Lung (tissue), 12 donors: ENCODE data around the gene ZNF223. TPM values are rescaled to one million over a fixed set of nuclear protein-coding genes. Genes with fewer than 3 reads are reported as not detected.

Experiments used
- ATAC-seq: fragments of 200-7000 bp; cut with Tn5 transposase; one replicate; pipeline ENCODE4 v1.9.1; 2020; ENCODE audit warnings: moderate number of reproducible peaks; ENCODE audit not compliant: insufficient read depth, low FRiP score
- DNase-seq, 3 donors: peaks; one replicate each; pipeline ENCODE4 v3.0.0-alpha.2; 2013 to 2017
- H3K27ac ChIP-seq, 2 donors: one replicate each; pipeline ENCODE4 v1.5.1; 2013; ENCODE audit warnings: mild to moderate bottlenecking in 2 of 2, moderate library complexity in 2 of 2, control low read depth in 1 of 2, inconsistent platforms in 1 of 2, low read depth in 1 of 2, low read length in 1 of 2
- H3K27me3 ChIP-seq, 3 donors: one replicate each; pipeline ENCODE4 v1.5.1; 2013; ENCODE audit warnings: low read length in 2 of 3; ENCODE audit not compliant: control insufficient read depth in 3 of 3, insufficient read depth in 3 of 3
- H3K36me3 ChIP-seq, 4 donors: one replicate each; pipeline ENCODE4 v1.5.1; 2013; ENCODE audit warnings: low read length in 4 of 4, mild to moderate bottlenecking in 1 of 4, moderate library complexity in 1 of 4; ENCODE audit not compliant: control insufficient read depth in 4 of 4, insufficient read depth in 4 of 4
- H3K4me1 ChIP-seq, 5 donors: one replicate each; pipeline ENCODE4 v1.5.1; 2013; ENCODE audit warnings: low read length in 5 of 5, mild to moderate bottlenecking in 2 of 5, moderate library complexity in 1 of 5; ENCODE audit not compliant: control insufficient read depth in 5 of 5, insufficient read depth in 5 of 5
- H3K4me3 ChIP-seq: one replicate; pipeline ENCODE4 v1.5.1; 2013; ENCODE audit warnings: mild to moderate bottlenecking, control low read depth, moderate library complexity
- H3K9ac ChIP-seq, 2 donors: one replicate each; pipeline ENCODE4 v1.5.1; 2013; ENCODE audit warnings: low read length in 2 of 2, control low read depth in 1 of 2; ENCODE audit not compliant: insufficient read depth in 1 of 2
- H3K9me3 ChIP-seq, 4 donors: one replicate each; pipeline ENCODE4 v1.5.1; 2013; ENCODE audit warnings: low read length in 3 of 4, mild to moderate bottlenecking in 1 of 4, moderate library complexity in 1 of 4; ENCODE audit not compliant: control insufficient read depth in 4 of 4, insufficient read depth in 3 of 4
- WGBS, 2 donors: extraction: QIAGEN DNeasy Blood & Tissue Kit; methylation state at CpG; one replicate each; pipeline ENCODE4 v1.1.7; 2013; 5-methylcytosine and 5-hydroxymethylcytosine counted together
- polyA plus RNA-seq, 2 donors: library from polyadenylated mRNA; stranded (reverse); fragments of 200-250 nt; gene quantifications; one replicate each; pipeline ENCODE4 v1.2.1, GENCODE V29; 2013
- total RNA-seq, 2 donors: library from RNA; depleted of rRNA in 1 of 2; stranded (reverse); fragments of >200 nt in 1 of 2; gene quantifications; one replicate each; pipeline ENCODE4 v1.2.1, GENCODE V29; 2014 to 2021
- TF ChIP-seq, protein P1 (sequence below): IDR thresholded peaks from 2 replicates; pipeline ENCODE4 v1.5.1; 2012; ENCODE audit warnings: mild to moderate bottlenecking; ENCODE audit errors: control extremely low read depth, extremely low read depth
- donor health status: control.
- donor health status: control.
- donor health status: Bipolar disorder and iron deficiency.
- donor health status: healthy.
- donor health status: DM: yes; HTN: yes; CAD: no.

The ZNF223 gene
- total and polyA plus RNA-seq, 4 donors = 2.8 to 9.6 (median 4.8) TPM

DNA sequence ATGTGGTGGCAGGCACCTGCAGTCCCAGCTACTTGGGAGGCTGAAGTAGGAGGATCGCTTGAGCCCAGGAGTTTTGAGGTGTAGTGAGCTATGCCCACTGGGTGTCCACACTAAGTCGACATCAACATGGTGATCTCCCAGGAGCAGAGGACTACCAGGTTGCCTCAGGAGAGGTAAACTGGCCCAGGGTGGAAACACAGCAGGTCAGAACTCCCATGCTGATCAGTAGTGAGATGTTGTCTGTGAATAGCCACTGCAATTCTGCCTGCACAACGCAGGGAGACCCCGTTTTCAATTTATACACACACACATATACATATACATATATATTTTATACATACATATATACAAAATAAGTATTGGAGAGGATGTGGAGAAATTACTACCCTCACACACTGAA is 40.3 kb downstream of the ZNF223 start:
- Histone ChIP-seq H3K27me3 (no peaks in the 10 kb centered on the region), H3K9me3 (peaks cover 0 to 6% (median 0%) of the 10 kb centered on the region in 4 donors), H3K9ac (no peak overlapping the region), H3K36me3 (peaks cover 0 to 9% (median 1%) of the 10 kb centered on the region in 4 donors), H3K27ac (no peak overlapping the region), H3K4me3 (no peak overlapping the region), H3K4me1 (peaks cover 0 to 5% (median 0%) of the 10 kb centered on the region in 5 donors)
- TF ChIP-seq, protein P1, sequence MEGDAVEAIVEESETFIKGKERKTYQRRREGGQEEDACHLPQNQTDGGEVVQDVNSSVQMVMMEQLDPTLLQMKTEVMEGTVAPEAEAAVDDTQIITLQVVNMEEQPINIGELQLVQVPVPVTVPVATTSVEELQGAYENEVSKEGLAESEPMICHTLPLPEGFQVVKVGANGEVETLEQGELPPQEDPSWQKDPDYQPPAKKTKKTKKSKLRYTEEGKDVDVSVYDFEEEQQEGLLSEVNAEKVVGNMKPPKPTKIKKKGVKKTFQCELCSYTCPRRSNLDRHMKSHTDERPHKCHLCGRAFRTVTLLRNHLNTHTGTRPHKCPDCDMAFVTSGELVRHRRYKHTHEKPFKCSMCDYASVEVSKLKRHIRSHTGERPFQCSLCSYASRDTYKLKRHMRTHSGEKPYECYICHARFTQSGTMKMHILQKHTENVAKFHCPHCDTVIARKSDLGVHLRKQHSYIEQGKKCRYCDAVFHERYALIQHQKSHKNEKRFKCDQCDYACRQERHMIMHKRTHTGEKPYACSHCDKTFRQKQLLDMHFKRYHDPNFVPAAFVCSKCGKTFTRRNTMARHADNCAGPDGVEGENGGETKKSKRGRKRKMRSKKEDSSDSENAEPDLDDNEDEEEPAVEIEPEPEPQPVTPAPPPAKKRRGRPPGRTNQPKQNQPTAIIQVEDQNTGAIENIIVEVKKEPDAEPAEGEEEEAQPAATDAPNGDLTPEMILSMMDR = no peak
- WGBS, 2 donors = 62 to 68% methylated on average over 4 of the region's 4 CpGs
- DNase-seq (no peak), ATAC-seq (no peak)

DNA sequence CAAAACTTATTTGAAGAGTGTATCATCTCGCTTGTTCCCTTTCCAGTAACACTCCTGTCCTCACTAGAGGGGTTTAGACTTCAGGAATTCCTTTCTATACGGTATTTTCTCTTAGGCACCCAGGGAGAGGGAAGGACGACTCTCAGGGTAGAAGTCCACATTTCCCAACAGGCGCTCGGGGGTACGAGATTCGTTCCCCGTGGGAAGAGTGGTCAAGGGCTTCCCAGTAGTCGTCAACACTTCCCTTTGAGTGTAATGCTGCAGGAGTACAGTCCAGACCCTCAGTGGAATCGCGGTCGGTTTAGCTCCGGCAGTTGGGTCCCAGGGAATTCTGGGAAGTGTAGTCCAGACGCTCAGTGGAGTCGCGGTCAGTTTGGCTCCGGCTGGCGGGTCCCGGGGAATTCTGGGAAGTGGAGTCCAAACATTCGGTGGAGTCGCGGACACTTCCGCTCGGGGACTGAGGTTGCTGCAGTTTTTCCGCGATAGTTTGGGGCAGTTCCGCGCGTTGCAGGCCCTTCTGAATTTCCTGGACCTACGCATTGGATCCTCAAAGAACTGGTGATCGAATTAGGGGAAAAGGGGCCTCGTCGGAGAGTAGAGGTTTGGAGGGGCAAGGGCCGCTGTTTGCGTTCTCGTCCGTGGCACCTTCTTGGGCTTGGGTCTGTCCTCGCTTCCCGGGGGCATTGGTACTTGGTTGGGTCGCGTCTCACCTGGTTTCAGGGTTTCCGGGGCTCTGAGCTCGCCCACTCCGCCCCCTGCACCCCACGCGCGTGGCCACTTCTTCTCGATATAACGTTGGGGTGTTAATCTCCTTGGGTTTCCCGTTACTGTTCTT is 42.3 kb downstream of the ZNF223 start, which contains the start of gene ZNF224:
Gene ZNF224, plus strand, starts transcription at position 431 of the 835 bp plus-strand sequence. CDS start 3,513 bp downstream, outside the sequence.
- Histone ChIP-seq H3K9ac (peak within 1 kb of the TSS; percentile 70 to 94), H3K4me1 (peaks cover 0 to 5% (median 0%) of the 10 kb centered on the region in 5 donors), H3K4me3 (peak within 1 kb of the TSS; percentile 94), H3K27ac (peak within 1 kb of the TSS; percentile 56 to 81), H3K27me3 (no peaks in the 10 kb centered on the region), H3K36me3 (peaks cover 5 to 18% (median 10%) of the 10 kb centered on the region in 4 donors), H3K9me3 (peaks cover 0 to 6% (median 0%) of the 10 kb centered on the region in 4 donors)
- WGBS, 2 donors = 0% methylated on average over 50 of the region's 50 CpGs
- TF ChIP-seq, protein P1 = no peak
- DNase-seq (peak; percentile 96 to 98 (median 97)), ATAC-seq (peak; percentile 97)

DNA sequence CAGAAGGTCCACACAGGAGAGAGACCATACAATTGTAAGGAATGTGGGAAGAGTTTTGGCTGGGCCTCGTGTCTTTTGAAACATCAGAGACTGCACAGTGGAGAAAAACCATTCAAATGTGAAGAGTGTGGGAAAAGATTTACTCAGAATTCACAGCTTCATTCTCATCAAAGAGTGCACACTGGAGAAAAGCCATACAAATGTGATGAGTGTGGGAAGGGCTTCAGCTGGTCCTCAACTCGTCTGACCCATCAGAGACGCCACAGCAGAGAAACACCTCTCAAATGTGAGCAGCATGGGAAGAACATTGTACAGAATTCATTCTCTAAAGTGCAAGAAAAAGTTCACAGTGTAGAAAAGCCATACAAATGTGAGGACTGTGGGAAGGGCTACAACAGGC is 55.9 kb downstream of the ZNF223 start:
- no peak overlapping the region for H3K9ac ChIP-seq
- no peaks in the 10 kb centered on the region for H3K27me3 ChIP-seq
- H3K4me1 ChIP-seq = no peaks in the 10 kb centered on the region
- peaks cover 14 to 50% (median 40%) of the 10 kb centered on the region in 4 donors for H3K36me3 ChIP-seq
- no peak for DNase-seq
- H3K4me3 ChIP-seq = no peak overlapping the region
- peaks cover 22 to 38% (median 24%) of the 10 kb centered on the region in 4 donors for H3K9me3 ChIP-seq
- ATAC-seq = no peak
- no peak overlapping the region for H3K27ac ChIP-seq
- 97 to 99% methylated on average over 3 of the region's 3 CpGs for WGBS, 2 donors
- TF ChIP-seq, protein P1 = no peak
